T-helper 17 cell (primary cell): ENCODE measurements around the gene PA2G4. TPM values are rescaled to one million over a fixed set of nuclear protein-coding genes. Genes with fewer than 3 reads are reported as not detected.

Experiments
- ATAC-seq: fragments of 150-1000 bp; cut with Tn5 transposase; 2 replicates; pipeline ENCODE4 v1.10.0; 2021; ENCODE audit warnings: mild to moderate bottlenecking, moderate library complexity
- DNase-seq, 3 donors: peaks; one replicate each; pipeline versions ENCODE4 v3.0.0 to v3.0.0-alpha.2; 2020 to 2021
- H3K9me3 ChIP-seq: one replicate; pipeline ENCODE4 v1.7.0; 2013; ENCODE audit warnings: low read length, mild to moderate bottlenecking; ENCODE audit not compliant: control insufficient read depth, poor library complexity, severe bottlenecking
- H3K27ac Mint-ChIP-seq: one replicate; pipeline ENCODE4 v1.8.0; 2022; ENCODE audit warnings: mild to moderate bottlenecking, moderate library complexity, mixed read lengths
- H3K27me3 Mint-ChIP-seq: one replicate; pipeline ENCODE4 v1.8.0; 2022; ENCODE audit warnings: mixed read lengths
- H3K36me3 Mint-ChIP-seq: one replicate; pipeline ENCODE4 v1.8.0; 2022; ENCODE audit warnings: low read depth, mixed read lengths
- H3K4me1 Mint-ChIP-seq: one replicate; pipeline ENCODE4 v1.8.0; 2022; ENCODE audit warnings: mild to moderate bottlenecking, mixed read lengths
- H3K4me3 Mint-ChIP-seq: one replicate; pipeline ENCODE4 v1.8.0; 2022; ENCODE audit warnings: mild to moderate bottlenecking, moderate library complexity, mixed read lengths
- total RNA-seq, 4 donors: library from RNA in 2 of 4; stranded (reverse) in 2 of 4; gene quantifications; one replicate each; pipeline ENCODE4 v1.2.3 and lab custom pipeline; 2022 to 2026

PA2G4 gene
- total RNA-seq, 2 donors from 2014 or later = 62.0 to 76.2 TPM

- Mint-ChIP-seq H3K4me3 (no peak overlapping the region), H3K4me1 (peaks cover 5% of the 10 kb centered on the region), H3K27me3 (no peaks in the 10 kb centered on the region), H3K36me3 (no peaks in the 10 kb centered on the region), H3K27ac (no peak overlapping the region)
- DNase-seq (no peak), ATAC-seq (no peak)
- no peaks in the 10 kb centered on the region for H3K9me3 ChIP-seq
Observed at GRCh38 chr12:56082382-56082781, 22.0 kb upstream of the PA2G4 start.

- H3K9me3 ChIP-seq = no peaks in the 10 kb centered on the region
- DNase-seq (no peak), ATAC-seq (no peak)
- Mint-ChIP-seq H3K4me1 (peaks cover 5% of the 10 kb centered on the region), H3K27ac (peak overlapping the region; percentile 3), H3K36me3 (no peaks in the 10 kb centered on the region), H3K4me3 (no peak overlapping the region), H3K27me3 (no peaks in the 10 kb centered on the region)
Observed at GRCh38 chr12:56082967-56083366, 21.4 kb upstream of the PA2G4 start.

GRCh38 chr12:56084958-56085543, 19.3 kb upstream of the PA2G4 start:
- Mint-ChIP-seq H3K27ac (no peak overlapping the region), H3K27me3 (no peaks in the 10 kb centered on the region), H3K36me3 (no peaks in the 10 kb centered on the region), H3K4me1 (peaks cover 5% of the 10 kb centered on the region), H3K4me3 (no peak overlapping the region)
- H3K9me3 ChIP-seq = no peaks in the 10 kb centered on the region
- DNase-seq (no peak), ATAC-seq (no peak)

- no peaks in the 10 kb centered on the region for H3K27me3 Mint-ChIP-seq
- ATAC-seq (no peak), DNase-seq (no peak)
- peaks cover under 1% of the 10 kb centered on the region for H3K4me1 Mint-ChIP-seq
- no peak overlapping the region for H3K4me3 Mint-ChIP-seq
- H3K36me3 Mint-ChIP-seq = no peaks in the 10 kb centered on the region
- no peak overlapping the region for H3K27ac Mint-ChIP-seq
- H3K9me3 ChIP-seq = no peaks in the 10 kb centered on the region
Observed at GRCh38 chr12:56086096-56086495, 18.3 kb upstream of the PA2G4 start.

- H3K4me1 Mint-ChIP-seq = no peaks in the 10 kb centered on the region
- no peak for DNase-seq
- H3K4me3 Mint-ChIP-seq = no peak overlapping the region
- no peak overlapping the region for H3K27ac Mint-ChIP-seq
- ATAC-seq = no peak
- no peaks in the 10 kb centered on the region for H3K36me3 Mint-ChIP-seq
- H3K27me3 Mint-ChIP-seq = no peaks in the 10 kb centered on the region
- no peaks in the 10 kb centered on the region for H3K9me3 ChIP-seq
Observed at GRCh38 chr12:56086608-56087007, 17.8 kb upstream of the PA2G4 start.

GRCh38 chr12:56087220-56087619, 17.1 kb upstream of the PA2G4 start:
- Mint-ChIP-seq H3K27ac (no peak overlapping the region), H3K4me3 (no peak overlapping the region), H3K4me1 (no peaks in the 10 kb centered on the region), H3K27me3 (no peaks in the 10 kb centered on the region), H3K36me3 (no peaks in the 10 kb centered on the region)
- DNase-seq (no peak), ATAC-seq (no peak)
- no peaks in the 10 kb centered on the region for H3K9me3 ChIP-seq

- no peaks in the 10 kb centered on the region for H3K9me3 ChIP-seq
- Mint-ChIP-seq H3K4me1 (peaks cover 25% of the 10 kb centered on the region), H3K27me3 (peaks cover 6% of the 10 kb centered on the region), H3K36me3 (peaks cover 2% of the 10 kb centered on the region), H3K4me3 (no peak overlapping the region), H3K27ac (no peak overlapping the region)
- no peak for ATAC-seq
- no peak for DNase-seq
Observed at GRCh38 chr12:56097738-56098137, 6.6 kb upstream of the PA2G4 start.

- ATAC-seq = no peak
- H3K27me3 Mint-ChIP-seq = no peaks in the 10 kb centered on the region
- no peak overlapping the region for H3K27ac Mint-ChIP-seq
- H3K36me3 Mint-ChIP-seq = no peaks in the 10 kb centered on the region
- H3K4me3 Mint-ChIP-seq = no peak overlapping the region
- H3K9me3 ChIP-seq = no peaks in the 10 kb centered on the region
- no peak for DNase-seq
- peaks cover 30% of the 10 kb centered on the region for H3K4me1 Mint-ChIP-seq
Observed at GRCh38 chr12:56098592-56098991, 5.8 kb upstream of the PA2G4 start.

GRCh38 chr12:56099787-56100186, 4.6 kb upstream of the PA2G4 start:
- no peaks in the 10 kb centered on the region for H3K27me3 Mint-ChIP-seq
- DNase-seq = no peak
- ATAC-seq = no peak
- peaks cover 2% of the 10 kb centered on the region for H3K36me3 Mint-ChIP-seq
- H3K4me1 Mint-ChIP-seq = peaks cover 40% of the 10 kb centered on the region
- H3K27ac Mint-ChIP-seq = peak overlapping the region; percentile 94
- H3K9me3 ChIP-seq = no peaks in the 10 kb centered on the region
- no peak overlapping the region for H3K4me3 Mint-ChIP-seq

- DNase-seq (no peak), ATAC-seq (no peak)
- Mint-ChIP-seq H3K4me3 (no peak overlapping the region), H3K27ac (peak overlapping the region; percentile 94), H3K27me3 (no peaks in the 10 kb centered on the region), H3K4me1 (peaks cover 45% of the 10 kb centered on the region), H3K36me3 (peaks cover 2% of the 10 kb centered on the region)
- H3K9me3 ChIP-seq = no peaks in the 10 kb centered on the region
Observed at GRCh38 chr12:56101045-56101444, 3.3 kb upstream of the PA2G4 start.

GRCh38 chr12:56102683-56103065, 1.7 kb upstream of the PA2G4 start:
- H3K9me3 ChIP-seq = no peaks in the 10 kb centered on the region
- H3K27me3 Mint-ChIP-seq = no peaks in the 10 kb centered on the region
- no peak for ATAC-seq
- H3K4me3 Mint-ChIP-seq = peak overlapping the region; percentile 100
- no peak for DNase-seq
- peaks cover 54% of the 10 kb centered on the region for H3K4me1 Mint-ChIP-seq
- H3K27ac Mint-ChIP-seq = peak overlapping the region; percentile 99
- peaks cover 2% of the 10 kb centered on the region for H3K36me3 Mint-ChIP-seq

GRCh38 chr12:56103066-56103711, 1.2 kb upstream of the PA2G4 start:
- peaks cover 52% of the 10 kb centered on the region for H3K4me1 Mint-ChIP-seq
- ATAC-seq = peak; percentile 20

GRCh38 chr12:56103823-56104108, 593 bp upstream of the PA2G4 start:
- Mint-ChIP-seq H3K27me3 (no peaks in the 10 kb centered on the region), H3K4me3 (peak overlapping the region; percentile 100), H3K27ac (peak overlapping the region; percentile 99), H3K36me3 (peaks cover 2% of the 10 kb centered on the region), H3K4me1 (peaks cover 52% of the 10 kb centered on the region)
- peak; percentile 2 for ATAC-seq
- H3K9me3 ChIP-seq = no peaks in the 10 kb centered on the region
- no peak for DNase-seq

More at GRCh38 chr12:56103066-56103711, 1.2 kb upstream of the PA2G4 start:
- H3K36me3 Mint-ChIP-seq = peaks cover 2% of the 10 kb centered on the region
- no peak for DNase-seq
- H3K9me3 ChIP-seq = no peaks in the 10 kb centered on the region
- peak overlapping the region; percentile 100 for H3K4me3 Mint-ChIP-seq
- H3K27ac Mint-ChIP-seq = peak overlapping the region; percentile 99
- H3K27me3 Mint-ChIP-seq = no peaks in the 10 kb centered on the region
